ENCODE data around the gene DESI1. TPM values are rescaled to one million over a fixed set of nuclear protein-coding genes. Genes with fewer than 3 reads are reported as not detected.

The DESI1 gene
- polyA plus RNA-seq, 1 donor from 2014 or later: 27.5 TPM

DNA sequence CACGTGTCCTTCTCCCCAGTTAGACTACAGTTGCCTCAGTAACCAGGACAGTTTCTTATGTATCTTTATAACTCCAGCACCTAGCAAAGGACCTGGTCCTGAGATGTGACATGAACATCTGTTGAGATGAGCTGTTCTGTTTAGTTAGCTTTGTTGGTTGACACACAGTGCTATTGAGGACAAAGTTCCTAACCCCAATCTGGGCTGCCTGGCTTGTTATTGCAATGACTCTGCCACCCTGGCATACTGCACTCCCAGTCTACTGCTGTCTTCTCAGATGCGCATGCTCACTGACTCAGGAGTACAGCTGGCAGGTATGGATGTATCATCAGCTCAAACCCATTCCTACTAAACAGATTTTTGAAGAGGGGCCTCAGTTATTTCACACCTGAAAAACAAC is 7.4 kb downstream of the DESI1 start:
- TF ChIP-seq CTCF (IDR thresholded peaks at IDR 0.05; ENCODE audit: poor library complexity, severe bottlenecking) (no peak), SMC3 (conservative IDR thresholded peaks at IDR 0.05; ENCODE audit: poor library complexity) (no peak), POLR2AphosphoS5 (IDR thresholded peaks at IDR 0.05) (no peak), EZH2 (IDR thresholded peaks at IDR 0.05; ENCODE audit: borderline replicate concordance, insufficient read depth, low read length, poor library complexity, severe bottlenecking) (no peak), EP300 (conservative IDR thresholded peaks at IDR 0.05; ENCODE audit: poor library complexity, severe bottlenecking) (no peak), RAD21 (conservative IDR thresholded peaks at IDR 0.05) (no peak), TAF1 (IDR thresholded peaks at IDR 0.05; ENCODE audit: low read depth) (no peak), MXI1 (conservative IDR thresholded peaks at IDR 0.05; ENCODE audit: poor library complexity, severe bottlenecking) (no peak)
- TF ChIP-seq, protein P1, sequence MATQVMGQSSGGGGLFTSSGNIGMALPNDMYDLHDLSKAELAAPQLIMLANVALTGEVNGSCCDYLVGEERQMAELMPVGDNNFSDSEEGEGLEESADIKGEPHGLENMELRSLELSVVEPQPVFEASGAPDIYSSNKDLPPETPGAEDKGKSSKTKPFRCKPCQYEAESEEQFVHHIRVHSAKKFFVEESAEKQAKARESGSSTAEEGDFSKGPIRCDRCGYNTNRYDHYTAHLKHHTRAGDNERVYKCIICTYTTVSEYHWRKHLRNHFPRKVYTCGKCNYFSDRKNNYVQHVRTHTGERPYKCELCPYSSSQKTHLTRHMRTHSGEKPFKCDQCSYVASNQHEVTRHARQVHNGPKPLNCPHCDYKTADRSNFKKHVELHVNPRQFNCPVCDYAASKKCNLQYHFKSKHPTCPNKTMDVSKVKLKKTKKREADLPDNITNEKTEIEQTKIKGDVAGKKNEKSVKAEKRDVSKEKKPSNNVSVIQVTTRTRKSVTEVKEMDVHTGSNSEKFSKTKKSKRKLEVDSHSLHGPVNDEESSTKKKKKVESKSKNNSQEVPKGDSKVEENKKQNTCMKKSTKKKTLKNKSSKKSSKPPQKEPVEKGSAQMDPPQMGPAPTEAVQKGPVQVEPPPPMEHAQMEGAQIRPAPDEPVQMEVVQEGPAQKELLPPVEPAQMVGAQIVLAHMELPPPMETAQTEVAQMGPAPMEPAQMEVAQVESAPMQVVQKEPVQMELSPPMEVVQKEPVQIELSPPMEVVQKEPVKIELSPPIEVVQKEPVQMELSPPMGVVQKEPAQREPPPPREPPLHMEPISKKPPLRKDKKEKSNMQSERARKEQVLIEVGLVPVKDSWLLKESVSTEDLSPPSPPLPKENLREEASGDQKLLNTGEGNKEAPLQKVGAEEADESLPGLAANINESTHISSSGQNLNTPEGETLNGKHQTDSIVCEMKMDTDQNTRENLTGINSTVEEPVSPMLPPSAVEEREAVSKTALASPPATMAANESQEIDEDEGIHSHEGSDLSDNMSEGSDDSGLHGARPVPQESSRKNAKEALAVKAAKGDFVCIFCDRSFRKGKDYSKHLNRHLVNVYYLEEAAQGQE (IDR thresholded peaks at IDR 0.05; ENCODE audit: borderline replicate concordance): no peak
- no peaks in the 10 kb centered on the region for H3K36me3 ChIP-seq (ENCODE audit: insufficient read depth, low read length)
- no peak overlapping the region for H3K4me2 ChIP-seq (ENCODE audit: low read length)
- H3K79me2 ChIP-seq (replicated peaks; ENCODE audit: insufficient read depth, low read length): peaks cover 6% of the 10 kb centered on the region
- no peaks in the 10 kb centered on the region for H3K9me2 ChIP-seq (ENCODE audit: insufficient read depth, low read length)
- no peaks in the 10 kb centered on the region for H3F3A ChIP-seq (ENCODE audit: insufficient read depth, low read length, poor library complexity, severe bottlenecking)
- H3K27me3 ChIP-seq (ENCODE audit: insufficient read depth, low read depth, low read length): no peaks in the 10 kb centered on the region
- no peak overlapping the region for H3K27ac ChIP-seq (ENCODE audit: low read length)
- H3K9ac ChIP-seq (ENCODE audit: low read length): no peak overlapping the region
- no peak overlapping the region for H2AFZ ChIP-seq (ENCODE audit: low read depth, low read length)
- H3K9me3 ChIP-seq (ENCODE audit: low read length): no peaks in the 10 kb centered on the region
- H3K4me3 ChIP-seq (ENCODE audit: low read length): no peak overlapping the region
- no peaks in the 10 kb centered on the region for H4K20me1 ChIP-seq (ENCODE audit: insufficient read depth)

GRCh38 chr22:41612603-41613306 is 8.1 kb downstream of the DESI1 start:
- Histone ChIP-seq H3K79me2 (replicated peaks; ENCODE audit: insufficient read depth, low read length) (peaks cover 3% of the 10 kb centered on the region), H3F3A (ENCODE audit: insufficient read depth, low read length, poor library complexity, severe bottlenecking) (no peaks in the 10 kb centered on the region), H3K9me2 (ENCODE audit: insufficient read depth, low read length) (no peaks in the 10 kb centered on the region), H3K4me2 (ENCODE audit: low read length) (no peak overlapping the region), H3K4me3 (ENCODE audit: low read length) (no peak overlapping the region), H3K27ac (ENCODE audit: low read length) (no peak overlapping the region), H3K9ac (ENCODE audit: low read length) (no peak overlapping the region), H3K36me3 (ENCODE audit: insufficient read depth, low read length) (no peaks in the 10 kb centered on the region), H3K9me3 (ENCODE audit: low read length) (no peaks in the 10 kb centered on the region), H4K20me1 (ENCODE audit: insufficient read depth) (no peaks in the 10 kb centered on the region), H2AFZ (ENCODE audit: low read depth, low read length) (no peak overlapping the region), H3K27me3 (ENCODE audit: insufficient read depth, low read depth, low read length) (no peaks in the 10 kb centered on the region)
- TF ChIP-seq SMC3 (conservative IDR thresholded peaks at IDR 0.05; ENCODE audit: poor library complexity) (no peak), EZH2 (IDR thresholded peaks at IDR 0.05; ENCODE audit: borderline replicate concordance, insufficient read depth, low read length, poor library complexity, severe bottlenecking) (no peak), POLR2AphosphoS5 (IDR thresholded peaks at IDR 0.05) (no peak), CTCF (IDR thresholded peaks at IDR 0.05; ENCODE audit: poor library complexity, severe bottlenecking) (no peak), EP300 (conservative IDR thresholded peaks at IDR 0.05; ENCODE audit: poor library complexity, severe bottlenecking) (no peak), RAD21 (conservative IDR thresholded peaks at IDR 0.05) (no peak), MXI1 (conservative IDR thresholded peaks at IDR 0.05; ENCODE audit: poor library complexity, severe bottlenecking) (no peak), TAF1 (IDR thresholded peaks at IDR 0.05; ENCODE audit: low read depth) (no peak)
- TF ChIP-seq, protein P1 (IDR thresholded peaks at IDR 0.05; ENCODE audit: borderline replicate concordance): no peak

All from neural cell (in vitro differentiated cells).